IPS DF 6.9 (cell line): ENCODE data around the gene ZNF454.
A peak's percentile ranks its signal among the peaks of the same experiment; 100 is the strongest.

Experiments used
- DNase-seq: peaks from one replicate; pipeline ENCODE4 v3.0.0-alpha.2; 2013; ENCODE audit warnings: low read depth, low spot score
- H3K27ac ChIP-seq: one replicate; pipeline ENCODE4 v1.5.1; 2013; ENCODE audit warnings: low read length, control low read depth
- H3K27me3 ChIP-seq: 2 replicates; pipeline ENCODE4 v1.6.1; 2013; ENCODE audit warnings: mild to moderate bottlenecking, low read length; ENCODE audit not compliant: control insufficient read depth, insufficient read depth
- H3K36me3 ChIP-seq: 2 replicates; pipeline ENCODE4 v1.6.1; 2013; ENCODE audit warnings: low read length; ENCODE audit not compliant: control insufficient read depth, insufficient read depth
- H3K4me1 ChIP-seq: 2 replicates; pipeline ENCODE4 v1.6.1; 2013; ENCODE audit warnings: low read length; ENCODE audit not compliant: control insufficient read depth, insufficient read depth
- H3K4me3 ChIP-seq: 2 replicates; pipeline ENCODE4 v1.5.1; 2013; ENCODE audit warnings: mild to moderate bottlenecking, low read length
- H3K9me3 ChIP-seq: 2 replicates; pipeline ENCODE4 v1.6.1; 2013; ENCODE audit warnings: low read length, inconsistent platforms; ENCODE audit not compliant: control insufficient read depth, insufficient read depth
- WGBS: extraction: QIAGEN DNeasy Blood & Tissue Kit; methylation state at CpG from one replicate; pipeline ENCODE4 v1.1.7; 2013; ENCODE audit warnings: mixed read lengths, missing lambda C conversion rate; ENCODE audit not compliant: insufficient read length, insufficient coverage; 5-methylcytosine and 5-hydroxymethylcytosine counted together

The ZNF454 gene

GRCh38 chr5:178993955-178994579 lies 53.1 kb downstream of the ZNF454 start:
- Histone ChIP-seq H3K36me3 (no peaks in the 10 kb centered on the region; the same call in 1 of the 2 replicates), H3K9me3 (no peaks in the 10 kb centered on the region), H3K4me3 (peak overlapping the region; percentile 34; the same call in 1 of the 2 replicates), H3K27ac (no peak overlapping the region), H3K4me1 (0 out of 2 replicates have a peak, but pooled peaks cover 2% of the 10 kb centered on the region), H3K27me3 (peaks cover 28% of the 10 kb centered on the region; the same call in 1 of the 2 replicates)
- no peak for DNase-seq
- WGBS, result no CpG with 5 or more reads among the region's 53 CpGs

- Histone ChIP-seq H3K4me1 (0 out of 2 replicates have a peak, but pooled peaks cover 2% of the 10 kb centered on the region), H3K9me3 (no peaks in the 10 kb centered on the region), H3K4me3 (peak within 1 kb of the TSS; percentile 34; the same call in 1 of the 2 replicates), H3K27me3 (peaks cover 28% of the 10 kb centered on the region; the same call in 1 of the 2 replicates), H3K27ac (no peak within 1 kb of the TSS), H3K36me3 (no peaks in the 10 kb centered on the region; the same call in 1 of the 2 replicates)
- WGBS, result no CpG with 5 or more reads among the region's 97 CpGs
- no peak for DNase-seq
Observed at GRCh38 chr5:178994580-178995340, 53.8 kb downstream of the ZNF454 start, which contains the start of gene GRM6. Gene GRM6, minus strand, starts transcription at chr5:178995320. Its CDS starts 376 bp downstream, at chr5:178994944.

- no peak for DNase-seq
- Histone ChIP-seq H3K27ac (no peak overlapping the region), H3K36me3 (no peaks in the 10 kb centered on the region; the same call in 1 of the 2 replicates), H3K4me3 (no peak overlapping the region; the same call in 1 of the 2 replicates), H3K27me3 (peaks cover 28% of the 10 kb centered on the region; the same call in 1 of the 2 replicates), H3K9me3 (no peaks in the 10 kb centered on the region), H3K4me1 (0 out of 2 replicates have a peak, but pooled peaks cover 2% of the 10 kb centered on the region)
- WGBS, result no CpG with 5 or more reads among the region's 6 CpGs
Observed at GRCh38 chr5:178995341-178995690, 54.3 kb downstream of the ZNF454 start.

- no peak overlapping the region for H3K4me3 ChIP-seq
- H3K4me1 ChIP-seq, result 0 out of 2 replicates have a peak, but pooled peaks cover 2% of the 10 kb centered on the region
- H3K27me3 ChIP-seq, result peaks cover 28% of the 10 kb centered on the region; the same call in 1 of the 2 replicates
- no CpG with 5 or more reads among the region's 11 CpGs for WGBS
- no peaks in the 10 kb centered on the region for H3K9me3 ChIP-seq
- DNase-seq, result no peak
- H3K36me3 ChIP-seq, result no peaks in the 10 kb centered on the region; the same call in 1 of the 2 replicates
- H3K27ac ChIP-seq, result no peak overlapping the region
Observed at GRCh38 chr5:178996156-178996555, 55.2 kb downstream of the ZNF454 start.

GRCh38 chr5:178997191-178997590 lies 56.2 kb downstream of the ZNF454 start:
- Histone ChIP-seq H3K27me3 (peaks cover 28% of the 10 kb centered on the region; the same call in 1 of the 2 replicates), H3K9me3 (peaks cover 2% of the 10 kb centered on the region; the same call in 1 of the 2 replicates), H3K4me3 (no peak overlapping the region), H3K4me1 (0 out of 2 replicates have a peak, but pooled peaks cover 2% of the 10 kb centered on the region), H3K27ac (no peak overlapping the region), H3K36me3 (no peaks in the 10 kb centered on the region; the same call in 1 of the 2 replicates)
- no CpG with 5 or more reads among the region's 6 CpGs for WGBS
- DNase-seq, result no peak

- no CpG with 5 or more reads among the region's 13 CpGs for WGBS
- Histone ChIP-seq H3K4me1 (0 out of 2 replicates have a peak, but pooled peaks cover 2% of the 10 kb centered on the region), H3K4me3 (no peak overlapping the region), H3K36me3 (no peaks in the 10 kb centered on the region; the same call in 1 of the 2 replicates), H3K27ac (no peak overlapping the region), H3K9me3 (peaks cover 2% of the 10 kb centered on the region; the same call in 1 of the 2 replicates), H3K27me3 (peaks cover 25% of the 10 kb centered on the region; the same call in 1 of the 2 replicates)
- DNase-seq, result no peak
Observed at GRCh38 chr5:178998441-178998840, 57.4 kb downstream of the ZNF454 start.

GRCh38 chr5:179006564-179006963 lies 65.6 kb downstream of the ZNF454 start:
- Histone ChIP-seq H3K27ac (no peak overlapping the region), H3K4me1 (no peaks in the 10 kb centered on the region), H3K9me3 (peaks cover 2% of the 10 kb centered on the region; the same call in 1 of the 2 replicates), H3K4me3 (no peak overlapping the region), H3K36me3 (no peaks in the 10 kb centered on the region), H3K27me3 (no peaks in the 10 kb centered on the region)
- WGBS, result no CpG with 5 or more reads among the region's 2 CpGs
- DNase-seq, result no peak

GRCh38 chr5:179008667-179009066 lies 67.7 kb downstream of the ZNF454 start:
- H3K4me1 ChIP-seq, result no peaks in the 10 kb centered on the region
- H3K27me3 ChIP-seq, result no peaks in the 10 kb centered on the region
- no CpG with 5 or more reads among the region's 1 CpG for WGBS
- DNase-seq, result no peak
- no peaks in the 10 kb centered on the region; the same call in 1 of the 2 replicates for H3K9me3 ChIP-seq
- H3K36me3 ChIP-seq, result no peaks in the 10 kb centered on the region
- H3K4me3 ChIP-seq, result no peak overlapping the region
- H3K27ac ChIP-seq, result no peak overlapping the region
